Caco-2 (cell line): ENCODE measurements around the gene NOTCH1. TPM values are rescaled to one million over a fixed set of nuclear protein-coding genes. Genes with fewer than 3 reads are reported as not detected.

Experiments
- BruUV-seq: library from RNA; stranded (reverse); fragments of 400-500 nt; replicated peaks from 2 replicates; lab custom pipeline; 2021; lab: Mats Ljungman, UMichigan
- CTCF ChIA-PET: fragments of 300-600 bp; sonication (Branson Sonifier 250); formaldehyde crosslinking; loops from one replicate; lab custom pipeline; 2022; ENCODE audit warnings: antibody characterized with exemption; lab: Charles Lee
- POLR2A ChIA-PET: fragments of 300-600 bp; sonication (Branson Sonifier 250); formaldehyde crosslinking; loops from one replicate; lab custom pipeline; 2022; ENCODE audit warnings: antibody characterized with exemption; lab: Charles Lee
- DNase-seq, 2 experiments: peaks; one replicate each; pipeline versions ENCODE4 v3.0.0 to v3.0.0-alpha.2; 2020 to 2022
- H3K27me3 ChIP-seq: replicated peaks from 2 replicates; pipeline ENCODE4 v1.6.0; 2011; ENCODE audit warnings: low read length; ENCODE audit not compliant: control insufficient read depth, insufficient read depth
- H3K36me3 ChIP-seq: 2 replicates; pipeline ENCODE4 v1.5.1; 2011; ENCODE audit warnings: low read length; ENCODE audit not compliant: control insufficient read depth, insufficient read depth
- H3K4me1 ChIP-seq: fragments of 250-450 bp; sonication (Bioruptor Pico); 2 replicates; pipeline ENCODE4 v1.5.1; 2020; ENCODE audit warnings: mild to moderate bottlenecking
- H3K4me3 ChIP-seq: 2 replicates; pipeline ENCODE4 v1.5.1; 2011; ENCODE audit warnings: low read depth, mild to moderate bottlenecking, control low read depth, low read length
- H3K9me3 ChIP-seq: fragments of 250-450 bp; sonication (Bioruptor Pico); 2 replicates; pipeline ENCODE4 v1.5.1; 2020; ENCODE audit warnings: mild to moderate bottlenecking, moderate library complexity
- H3K27ac Mint-ChIP-seq: one replicate; pipeline ENCODE4 v1.8.0; 2022; ENCODE audit warnings: mixed read lengths; ENCODE audit not compliant: unreplicated experiment
- H3K27me3 Mint-ChIP-seq: one replicate; pipeline ENCODE4 v1.8.0; 2022; ENCODE audit warnings: mixed read lengths; ENCODE audit not compliant: insufficient read depth, unreplicated experiment
- H3K36me3 Mint-ChIP-seq: one replicate; pipeline ENCODE4 v1.8.0; 2022; ENCODE audit warnings: mild to moderate bottlenecking, mixed read lengths; ENCODE audit not compliant: insufficient read depth, unreplicated experiment
- H3K4me1 Mint-ChIP-seq: one replicate; pipeline ENCODE4 v1.8.0; 2022; ENCODE audit warnings: low read depth, mixed read lengths; ENCODE audit not compliant: unreplicated experiment
- H3K4me3 Mint-ChIP-seq: one replicate; pipeline ENCODE4 v1.8.0; 2022; ENCODE audit warnings: mild to moderate bottlenecking, moderate library complexity, mixed read lengths; ENCODE audit not compliant: unreplicated experiment
- H3K9me3 Mint-ChIP-seq: one replicate; pipeline ENCODE4 v1.8.0; 2022; ENCODE audit warnings: mixed read lengths; ENCODE audit not compliant: unreplicated experiment
- CTCF ChIP-seq, 2 experiments: fragments of 200-600 bp in 1 of 2; IDR thresholded peaks; 1 replicate in 1 of 2; 2 replicates in 1 of 2; pipeline versions ENCODE4 v1.5.1 to v1.8.0; 2011 to 2022; ENCODE audit warnings: antibody characterized with exemption in 1 of 2, control low read depth in 1 of 2, inconsistent platforms in 1 of 2, low read depth in 1 of 2, low read length in 1 of 2, mild to moderate bottlenecking in 1 of 2, moderate library complexity in 1 of 2; ENCODE audit not compliant: insufficient read depth in 1 of 2, severe bottlenecking in 1 of 2, unreplicated experiment in 1 of 2
- intact Hi-C: fragments of 100-400 bp; cut with micrococcal nuclease; formaldehyde crosslinking; loops from one replicate; pipeline ENCODE4 v1.10.0; 2022; ENCODE audit not compliant: unreplicated experiment
- total RNA-seq: library from RNA; stranded (reverse); gene quantifications from 2 replicates; pipeline ENCODE4 v1.2.3, GENCODE V29; 2022

NOTCH1 gene
- total RNA-seq, 1 experiment from 2014 or later, result 6.3 TPM

- CTCF ChIA-PET, result interaction anchor here (1.2 kb wide), 1 partner anchor 89 kb away, joined by 4 read pairs; no protein-coding TSS in a partner anchor
- H3K36me3 ChIP-seq, result no peaks in the 10 kb centered on the region
- intact Hi-C loops, result no loop called here
- H3K27me3 ChIP-seq, result no peaks in the 10 kb centered on the region
- Mint-ChIP-seq H3K9me3 (no peaks in the 10 kb centered on the region), H3K4me3 (no peak overlapping the region), H3K36me3 (peaks cover 6% of the 10 kb centered on the region), H3K27me3 (no peaks in the 10 kb centered on the region), H3K27ac (no peak overlapping the region), H3K4me1 (no peaks in the 10 kb centered on the region)
- DNase-seq, result no peak
- BruUV-seq, result no TSS peak
- H3K4me1 ChIP-seq, result no peaks in the 10 kb centered on the region
- TF ChIP-seq CTCF (IDR thresholded peaks at IDR 0.05; ENCODE audit: insufficient read depth in 1 of 2, low read depth in 1 of 2, low read length in 1 of 2, severe bottlenecking in 1 of 2, unreplicated experiment in 1 of 2), result no peak
- POLR2A ChIA-PET, result no interaction called here
- no peaks in the 10 kb centered on the region for H3K9me3 ChIP-seq
- no peak overlapping the region for H3K4me3 ChIP-seq
Observed at GRCh38 chr9:136537411-136537810, 8.4 kb downstream of the NOTCH1 start.

- peaks cover 6% of the 10 kb centered on the region for H3K36me3 Mint-ChIP-seq
- no peaks in the 10 kb centered on the region for H3K36me3 ChIP-seq
- intact Hi-C loops, result no loop called here
Observed at GRCh38 chr9:136536721-136537241, 9.1 kb downstream of the NOTCH1 start.

GRCh38 chr9:136536051-136536720, 9.7 kb downstream of the NOTCH1 start:
- intact Hi-C loops, result no loop called here
- CTCF ChIA-PET, result interaction anchor here (1.2 kb wide), 1 partner anchor 91 kb away, joined by 4 read pairs; no protein-coding TSS in a partner anchor
- H3K4me3 ChIP-seq, result no peak overlapping the region
- H3K27me3 ChIP-seq, result no peaks in the 10 kb centered on the region
- no TSS peak for BruUV-seq
- no peaks in the 10 kb centered on the region for H3K9me3 Mint-ChIP-seq
- no peaks in the 10 kb centered on the region for H3K36me3 ChIP-seq
- H3K4me1 Mint-ChIP-seq, result no peaks in the 10 kb centered on the region
- no peak for DNase-seq
- no peaks in the 10 kb centered on the region for H3K9me3 ChIP-seq
- H3K27me3 Mint-ChIP-seq, result no peaks in the 10 kb centered on the region
- peaks cover 6% of the 10 kb centered on the region for H3K36me3 Mint-ChIP-seq
- no peak for TF ChIP-seq CTCF (IDR thresholded peaks at IDR 0.05; ENCODE audit: insufficient read depth in 1 of 2, low read depth in 1 of 2, low read length in 1 of 2, severe bottlenecking in 1 of 2, unreplicated experiment in 1 of 2)
- no peaks in the 10 kb centered on the region for H3K4me1 ChIP-seq
- H3K27ac Mint-ChIP-seq, result no peak overlapping the region
- POLR2A ChIA-PET, result no interaction called here
- H3K4me3 Mint-ChIP-seq, result no peak overlapping the region

More at GRCh38 chr9:136536721-136537241, 9.1 kb downstream of the NOTCH1 start:
- ChIA-PET CTCF (interaction anchor here (1.2 kb wide), 1 partner anchor 90 kb away, joined by 4 read pairs; no protein-coding TSS in a partner anchor), POLR2A (no interaction called here)
- Mint-ChIP-seq H3K4me1 (no peaks in the 10 kb centered on the region), H3K27me3 (no peaks in the 10 kb centered on the region), H3K27ac (no peak overlapping the region), H3K4me3 (no peak overlapping the region), H3K9me3 (no peaks in the 10 kb centered on the region)
- no TSS peak for BruUV-seq
- TF ChIP-seq CTCF (IDR thresholded peaks at IDR 0.05; ENCODE audit: insufficient read depth in 1 of 2, low read depth in 1 of 2, low read length in 1 of 2, severe bottlenecking in 1 of 2, unreplicated experiment in 1 of 2), result no peak
- Histone ChIP-seq H3K27me3 (no peaks in the 10 kb centered on the region), H3K4me3 (no peak overlapping the region), H3K9me3 (no peaks in the 10 kb centered on the region), H3K4me1 (no peaks in the 10 kb centered on the region)
- DNase-seq, result no peak
